Liver (tissue), 9 donors: Measurements from ENCODE around the gene PARP4. TPM values are rescaled to one million over a fixed set of nuclear protein-coding genes. Genes with fewer than 3 reads are reported as not detected.

ENCODE experiments used
- DNase-seq: peaks from one replicate; pipeline ENCODE4 v3.0.0-alpha.2; 2017; ENCODE audit warnings: low spot score
- H3K27ac ChIP-seq, 2 donors: one replicate each; pipeline ENCODE4 v1.7.0; 2013; ENCODE audit warnings: inconsistent platforms in 2 of 2, low read length in 2 of 2, control low read depth in 1 of 2, low read depth in 1 of 2, mild to moderate bottlenecking in 1 of 2
- H3K27me3 ChIP-seq, 4 donors: one replicate each; pipeline versions ENCODE4 v1.6.1 to v1.7.0; 2013; ENCODE audit warnings: low read length in 3 of 4, inconsistent platforms in 1 of 4, mild to moderate bottlenecking in 1 of 4, moderate library complexity in 1 of 4; ENCODE audit not compliant: control insufficient read depth in 4 of 4, insufficient read depth in 4 of 4
- H3K36me3 ChIP-seq, 4 donors: one replicate each; pipeline versions ENCODE4 v1.6.1 to v1.7.0; 2013; ENCODE audit warnings: low read length in 3 of 4, mild to moderate bottlenecking in 3 of 4, low read depth in 1 of 4, moderate library complexity in 1 of 4; ENCODE audit not compliant: control insufficient read depth in 4 of 4, insufficient read depth in 3 of 4
- H3K4me1 ChIP-seq, 4 donors: one replicate each; pipeline versions ENCODE4 v1.6.1 to v1.7.0; 2013; ENCODE audit warnings: low read length in 3 of 4, mild to moderate bottlenecking in 3 of 4, moderate library complexity in 1 of 4; ENCODE audit not compliant: control insufficient read depth in 4 of 4, insufficient read depth in 4 of 4
- H3K4me3 ChIP-seq, 3 donors: one replicate each; pipeline versions ENCODE4 v1.6.1 to v1.7.0; 2013; ENCODE audit warnings: low read length in 3 of 3, control low read depth in 1 of 3, low read depth in 1 of 3, mild to moderate bottlenecking in 1 of 3
- H3K9ac ChIP-seq, 2 donors: one replicate each; pipeline ENCODE4 v1.7.0; 2013; ENCODE audit warnings: low read length in 2 of 2, mild to moderate bottlenecking in 2 of 2, moderate library complexity in 2 of 2, control low read depth in 1 of 2, low read depth in 1 of 2
- H3K9me3 ChIP-seq, 4 donors: one replicate each; pipeline versions ENCODE4 v1.6.1 to v1.7.0; 2013; ENCODE audit warnings: low read length in 3 of 4; ENCODE audit not compliant: control insufficient read depth in 4 of 4
- ATF3 ChIP-seq: IDR thresholded peaks from 2 replicates; pipeline ENCODE4 v1.6.1; 2016; ENCODE audit warnings: antibody characterized with exemption
- EGR1 ChIP-seq, 2 donors: IDR thresholded peaks; 2 replicates each; pipeline ENCODE4 v1.6.1; 2016 to 2018; ENCODE audit warnings: antibody characterized with exemption in 2 of 2, low read depth in 2 of 2
- FOXA1 ChIP-seq: IDR thresholded peaks from 2 replicates; pipeline ENCODE4 v1.6.1; 2016; ENCODE audit warnings: antibody characterized with exemption
- FOXA2 ChIP-seq: IDR thresholded peaks from 2 replicates; pipeline ENCODE4 v1.6.1; 2016; ENCODE audit warnings: antibody characterized with exemption
- GABPA ChIP-seq, 2 donors: IDR thresholded peaks in 1 of 2; conservative IDR thresholded peaks in 1 of 2; 2 replicates each; pipeline ENCODE4 v1.6.1; 2016; ENCODE audit warnings: antibody characterized with exemption in 2 of 2, mild to moderate bottlenecking in 1 of 2, moderate library complexity in 1 of 2
- HNF4A ChIP-seq, 2 donors: conservative IDR thresholded peaks; 2 replicates each; pipeline ENCODE4 v1.6.1; 2016; ENCODE audit warnings: antibody characterized with exemption in 2 of 2, mild to moderate bottlenecking in 2 of 2
- HNF4G ChIP-seq: IDR thresholded peaks from 2 replicates; pipeline ENCODE4 v1.6.1; 2016; ENCODE audit warnings: antibody characterized with exemption
- JUND ChIP-seq, 2 donors: IDR thresholded peaks; 2 replicates each; pipeline ENCODE4 v1.6.1; 2016; ENCODE audit warnings: antibody characterized with exemption in 2 of 2
- NR2F2 ChIP-seq: IDR thresholded peaks from 2 replicates; pipeline ENCODE4 v1.6.1; 2016; ENCODE audit warnings: antibody characterized with exemption
- RAD21 ChIP-seq, 2 donors: IDR thresholded peaks; 2 replicates each; pipeline ENCODE4 v1.6.1; 2016; ENCODE audit warnings: antibody characterized with exemption in 2 of 2, mild to moderate bottlenecking in 2 of 2
- REST ChIP-seq: IDR thresholded peaks from 2 replicates; pipeline ENCODE4 v1.6.1; 2016; ENCODE audit warnings: antibody characterized with exemption, mild to moderate bottlenecking
- RXRA ChIP-seq, 2 donors: IDR thresholded peaks; 2 replicates each; pipeline ENCODE4 v1.6.1; 2017 to 2018; ENCODE audit warnings: antibody characterized with exemption in 2 of 2, mild to moderate bottlenecking in 1 of 2
- SP1 ChIP-seq: IDR thresholded peaks from 2 replicates; pipeline ENCODE4 v1.6.1; 2018; ENCODE audit warnings: antibody characterized with exemption, mild to moderate bottlenecking
- TAF1 ChIP-seq: conservative IDR thresholded peaks from 2 replicates; pipeline ENCODE4 v1.6.1; 2016; ENCODE audit warnings: antibody characterized with exemption, mild to moderate bottlenecking
- YY1 ChIP-seq: IDR thresholded peaks from 2 replicates; pipeline ENCODE4 v1.6.1; 2016; ENCODE audit warnings: antibody characterized with exemption, mild to moderate bottlenecking
- ZBTB33 ChIP-seq: IDR thresholded peaks from 2 replicates; pipeline ENCODE4 v1.6.1; 2016; ENCODE audit warnings: antibody characterized with exemption
- WGBS: extraction: QIAGEN DNeasy Blood & Tissue Kit; methylation state at CpG from one replicate; pipeline ENCODE4 v1.1.7; 2013; 5-methylcytosine and 5-hydroxymethylcytosine counted together
- polyA plus RNA-seq, 2 donors: library from polyadenylated mRNA; stranded (reverse) in 1 of 2; unstranded in 1 of 2; fragments of 200-250 nt in 1 of 2; fragments of >200 nt in 1 of 2; fragmentation: Nextera tagmentation in 1 of 2; extraction: Ambion mirVana in 1 of 2; gene quantifications; one replicate each; pipeline versions ENCODE4 v1.2.1 to v1.2.3, GENCODE V29; 2013 to 2015
- total RNA-seq, 2 donors: library from RNA; depleted of rRNA; stranded (reverse); fragments of >200 nt; gene quantifications; one replicate each; pipeline ENCODE4 v1.2.3, GENCODE V29; 2014
- TF ChIP-seq, protein P1 (sequence below): IDR thresholded peaks from 2 replicates; pipeline ENCODE4 v1.6.1; 2016; ENCODE audit warnings: antibody characterized with exemption
- TF ChIP-seq, protein P2 (sequence below): fragments of 150-350 bp; IDR thresholded peaks from 2 replicates; pipeline ENCODE4 v1.5.1; 2017; ENCODE audit warnings: improper control_type of control experiment, low read depth, low read length; ENCODE audit not compliant: missing input control
- donor health status: healthy.
- donor health status: healthy.
- donor health status: healthy.
- donor health status: healthy.
- donor health status: healthy.

Gene PARP4
- total and polyA plus RNA-seq, 4 donors = 10.7 to 29.3 (median 17.7) TPM

GRCh38 chr13:24458736-24459135 lies 53.8 kb downstream of the PARP4 start (continued):
- no peak for TF ChIP-seq HNF4A (conservative IDR thresholded peaks at IDR 0.05)
- no peak for TF ChIP-seq YY1
- TF ChIP-seq RAD21 (IDR thresholded peaks at IDR 0.05) = no peak
- no peak for TF ChIP-seq TAF1
- TF ChIP-seq RXRA (IDR thresholded peaks at IDR 0.05) = no peak

DNA sequence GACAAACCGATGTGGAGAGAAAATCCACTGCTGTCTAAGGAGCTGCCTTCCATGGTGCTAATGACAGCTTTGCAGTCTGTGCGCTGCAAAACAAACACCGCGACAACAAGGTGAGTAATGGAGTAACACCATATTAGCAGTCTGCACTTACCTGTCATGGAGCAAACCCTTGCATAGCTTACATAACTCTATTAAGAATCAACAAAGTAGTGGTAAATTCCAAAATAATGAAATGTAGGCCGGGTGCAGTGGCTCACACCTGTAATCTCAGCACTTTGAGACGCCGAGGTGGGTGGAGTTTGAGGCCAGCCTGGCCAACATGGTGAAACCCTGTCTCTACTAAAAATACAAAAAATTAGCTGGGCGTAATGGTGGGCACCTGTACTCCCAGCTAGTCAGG lies 56.2 kb downstream of the PARP4 start:
- DNase-seq = no peak
- no peak overlapping the region for H3K9ac ChIP-seq
- no peaks in the 10 kb centered on the region for H3K27me3 ChIP-seq
- no peak overlapping the region for H3K27ac ChIP-seq
- peaks cover 0 to 3% (median 0%) of the 10 kb centered on the region in 4 donors for H3K4me1 ChIP-seq
- 96% methylated on average over 8 of the region's 8 CpGs for WGBS
- H3K9me3 ChIP-seq = no peaks in the 10 kb centered on the region
- H3K36me3 ChIP-seq = peaks cover 23 to 59% (median 37%) of the 10 kb centered on the region in 4 donors
- TF ChIP-seq NR2F2 (no peak), YY1 (no peak), FOXA2 (no peak), GABPA (IDR thresholded peaks at IDR 0.05 in 1 of 2, conservative IDR thresholded peaks at IDR 0.05 in 1 of 2) (no peak), FOXA1 (no peak), EGR1 (IDR thresholded peaks at IDR 0.05; ENCODE audit: low read depth in 2 of 2) (no peak), HNF4A (conservative IDR thresholded peaks at IDR 0.05) (no peak), RAD21 (IDR thresholded peaks at IDR 0.05) (no peak), SP1 (no peak), ZBTB33 (no peak), REST (no peak), JUND (IDR thresholded peaks at IDR 0.05) (no peak), ATF3 (no peak), TAF1 (no peak), RXRA (IDR thresholded peaks at IDR 0.05) (no peak), HNF4G (no peak)
- TF ChIP-seq, protein P1, sequence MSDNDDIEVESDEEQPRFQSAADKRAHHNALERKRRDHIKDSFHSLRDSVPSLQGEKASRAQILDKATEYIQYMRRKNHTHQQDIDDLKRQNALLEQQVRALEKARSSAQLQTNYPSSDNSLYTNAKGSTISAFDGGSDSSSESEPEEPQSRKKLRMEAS = no peak
- TF ChIP-seq, protein P2, sequence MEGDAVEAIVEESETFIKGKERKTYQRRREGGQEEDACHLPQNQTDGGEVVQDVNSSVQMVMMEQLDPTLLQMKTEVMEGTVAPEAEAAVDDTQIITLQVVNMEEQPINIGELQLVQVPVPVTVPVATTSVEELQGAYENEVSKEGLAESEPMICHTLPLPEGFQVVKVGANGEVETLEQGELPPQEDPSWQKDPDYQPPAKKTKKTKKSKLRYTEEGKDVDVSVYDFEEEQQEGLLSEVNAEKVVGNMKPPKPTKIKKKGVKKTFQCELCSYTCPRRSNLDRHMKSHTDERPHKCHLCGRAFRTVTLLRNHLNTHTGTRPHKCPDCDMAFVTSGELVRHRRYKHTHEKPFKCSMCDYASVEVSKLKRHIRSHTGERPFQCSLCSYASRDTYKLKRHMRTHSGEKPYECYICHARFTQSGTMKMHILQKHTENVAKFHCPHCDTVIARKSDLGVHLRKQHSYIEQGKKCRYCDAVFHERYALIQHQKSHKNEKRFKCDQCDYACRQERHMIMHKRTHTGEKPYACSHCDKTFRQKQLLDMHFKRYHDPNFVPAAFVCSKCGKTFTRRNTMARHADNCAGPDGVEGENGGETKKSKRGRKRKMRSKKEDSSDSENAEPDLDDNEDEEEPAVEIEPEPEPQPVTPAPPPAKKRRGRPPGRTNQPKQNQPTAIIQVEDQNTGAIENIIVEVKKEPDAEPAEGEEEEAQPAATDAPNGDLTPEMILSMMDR = no peak
- no peak overlapping the region for H3K4me3 ChIP-seq
